ENCODE data around the gene CTSK.

Gene CTSK

DNA sequence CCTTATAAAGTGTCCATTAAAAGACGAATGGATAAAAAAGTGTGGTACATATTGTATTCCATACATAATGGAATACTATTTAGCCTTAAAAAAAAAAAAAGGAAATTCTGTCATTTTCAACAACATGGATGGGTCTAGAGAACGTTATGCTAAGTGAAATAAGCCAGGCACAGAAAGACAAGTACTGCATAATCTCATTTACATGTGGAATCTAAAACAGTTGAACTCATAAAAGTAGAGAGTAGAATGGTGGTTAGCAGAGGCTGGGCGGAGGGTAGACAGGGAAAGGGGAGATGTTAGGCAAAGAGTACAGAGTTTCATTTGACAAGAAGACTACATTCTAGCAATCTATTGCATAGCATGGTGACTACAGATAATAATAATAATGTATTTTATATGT, 45.0 kb downstream of the CTSK start:
- DNase-seq (ENCODE audit: low read depth in 1 of 2, low spot score in 1 of 2): no peak

DNA sequence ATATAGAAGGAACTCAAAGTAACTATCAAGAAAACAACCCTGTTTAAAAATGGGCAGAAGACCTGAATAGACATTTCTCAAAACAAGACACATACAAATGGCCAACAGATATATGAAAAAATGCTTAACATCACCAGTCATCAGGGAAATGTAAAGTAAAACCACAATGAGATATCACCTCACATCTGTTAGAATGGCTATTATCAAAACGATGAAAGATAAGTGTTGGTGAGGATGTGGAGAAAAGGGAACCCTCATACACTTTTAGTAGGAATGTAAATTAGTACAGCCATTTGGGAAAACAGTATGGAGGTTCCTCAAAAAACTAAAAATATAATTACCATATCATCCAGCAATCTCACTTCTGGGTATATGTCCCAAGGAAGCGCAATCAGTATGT, 45.5 kb downstream of the CTSK start:
- DNase-seq (ENCODE audit: low read depth in 1 of 2, low spot score in 1 of 2): no peak

DNA sequence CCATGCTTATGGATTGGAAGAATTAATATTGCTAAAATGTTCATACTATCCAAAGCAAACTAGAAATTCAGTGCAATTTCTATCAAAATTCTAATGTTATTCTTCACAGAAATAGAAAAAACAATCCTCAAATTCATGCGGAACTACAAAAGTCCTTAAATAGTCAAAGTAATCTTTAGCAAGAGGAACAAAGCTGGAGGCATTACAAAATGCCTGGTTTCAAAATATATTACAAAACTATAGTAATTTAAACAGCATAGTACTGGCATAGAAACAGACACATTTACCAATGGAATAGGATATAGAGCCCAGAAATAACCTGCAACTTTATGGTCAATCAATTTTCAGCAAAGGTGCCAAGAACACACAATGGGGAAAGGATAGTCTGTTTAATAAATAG, 46.3 kb downstream of the CTSK start:
- no peak for DNase-seq (ENCODE audit: low read depth in 1 of 2, low spot score in 1 of 2)

DNA sequence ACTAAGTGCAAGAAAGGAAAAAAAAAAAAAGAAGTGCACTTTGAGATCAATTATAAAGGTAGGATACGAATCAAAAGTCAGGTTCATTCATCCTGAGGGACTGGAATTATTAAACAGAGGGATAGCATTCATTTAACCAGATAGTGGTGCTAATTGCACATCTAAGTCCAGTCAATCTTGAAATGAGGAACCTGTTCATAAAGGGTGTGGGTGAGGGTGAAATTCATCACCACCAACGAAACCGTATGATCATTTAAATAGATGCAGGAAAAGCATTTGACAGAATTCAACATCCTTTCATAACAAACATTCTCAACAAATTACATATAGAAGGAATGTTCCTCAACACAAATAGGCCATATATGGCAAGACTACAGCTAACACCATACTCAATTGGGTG, 48.0 kb downstream of the CTSK start:
- no peak for DNase-seq (ENCODE audit: low read depth in 1 of 2, low spot score in 1 of 2)

DNA sequence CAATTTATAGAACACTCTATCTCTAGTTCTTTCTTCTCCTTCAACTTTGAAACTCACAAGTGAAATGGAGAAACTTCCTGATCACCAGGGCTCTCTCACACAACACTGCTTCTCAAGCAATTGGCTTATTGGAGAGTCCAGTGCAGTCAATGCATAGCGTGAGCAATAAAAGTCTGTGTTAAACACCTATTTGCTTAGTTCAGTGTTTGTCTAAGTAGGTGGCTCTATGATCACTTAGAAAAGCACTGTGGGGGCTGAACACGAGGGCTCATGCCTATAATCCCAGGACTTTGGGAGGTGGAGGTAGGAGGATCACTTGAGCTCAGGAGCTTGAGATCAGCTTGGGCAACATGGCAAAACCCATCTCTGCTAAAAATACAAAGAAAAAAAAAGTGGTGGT, 54.6 kb downstream of the CTSK start:
- no peak for DNase-seq (ENCODE audit: low read depth in 1 of 2, low spot score in 1 of 2)

DNA sequence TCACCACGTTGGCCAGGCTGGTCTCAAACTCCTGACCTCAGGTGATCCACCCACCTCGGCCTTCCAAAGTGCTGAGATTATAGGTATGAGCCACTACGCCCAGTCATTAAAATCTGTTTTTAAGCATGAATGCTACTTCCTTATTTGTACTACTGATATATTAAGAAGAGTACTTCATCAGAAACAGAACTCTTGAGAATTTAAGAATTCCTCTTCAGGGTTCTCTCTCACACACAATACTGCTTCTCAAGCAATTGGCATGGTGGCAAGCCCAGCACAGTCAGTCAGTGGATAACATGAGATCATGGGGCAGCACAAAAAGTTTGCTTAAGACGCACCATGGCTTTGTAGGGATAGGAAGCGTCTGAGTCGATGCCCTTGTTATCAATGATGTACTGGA, 56.6 kb downstream of the CTSK start:
- no peak for DNase-seq (ENCODE audit: low read depth in 1 of 2, low spot score in 1 of 2)

DNA sequence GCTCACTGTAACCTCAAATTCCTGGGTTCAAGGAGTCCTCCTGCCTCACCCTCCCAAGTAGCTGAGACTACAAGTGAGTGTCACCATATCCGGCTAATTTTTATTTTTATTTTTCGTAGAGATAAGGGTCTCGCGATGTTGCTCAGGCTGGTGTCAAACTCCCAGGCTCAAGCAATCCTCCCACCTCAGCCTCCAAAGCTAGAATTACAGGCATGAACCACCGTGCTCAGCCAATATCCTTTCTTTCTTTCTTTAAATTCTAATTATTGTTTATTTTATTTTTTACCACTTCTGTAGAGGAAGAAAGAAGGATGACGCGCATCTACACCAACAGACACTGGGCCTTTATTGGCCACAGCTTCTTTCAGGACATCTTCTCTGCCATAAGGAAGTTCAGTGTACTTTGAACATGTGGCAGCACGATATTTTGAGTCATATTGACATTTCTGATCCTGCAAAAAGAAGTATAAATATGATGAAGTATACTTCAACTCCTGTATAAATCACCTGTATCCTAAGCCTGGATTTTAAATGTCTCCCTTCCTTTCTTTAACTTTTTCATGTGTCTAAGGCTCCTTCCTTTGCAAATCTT, 58.2 kb downstream of the CTSK start:
- DNase-seq (ENCODE audit: low read depth in 1 of 2, low spot score in 1 of 2): no peak

DNA sequence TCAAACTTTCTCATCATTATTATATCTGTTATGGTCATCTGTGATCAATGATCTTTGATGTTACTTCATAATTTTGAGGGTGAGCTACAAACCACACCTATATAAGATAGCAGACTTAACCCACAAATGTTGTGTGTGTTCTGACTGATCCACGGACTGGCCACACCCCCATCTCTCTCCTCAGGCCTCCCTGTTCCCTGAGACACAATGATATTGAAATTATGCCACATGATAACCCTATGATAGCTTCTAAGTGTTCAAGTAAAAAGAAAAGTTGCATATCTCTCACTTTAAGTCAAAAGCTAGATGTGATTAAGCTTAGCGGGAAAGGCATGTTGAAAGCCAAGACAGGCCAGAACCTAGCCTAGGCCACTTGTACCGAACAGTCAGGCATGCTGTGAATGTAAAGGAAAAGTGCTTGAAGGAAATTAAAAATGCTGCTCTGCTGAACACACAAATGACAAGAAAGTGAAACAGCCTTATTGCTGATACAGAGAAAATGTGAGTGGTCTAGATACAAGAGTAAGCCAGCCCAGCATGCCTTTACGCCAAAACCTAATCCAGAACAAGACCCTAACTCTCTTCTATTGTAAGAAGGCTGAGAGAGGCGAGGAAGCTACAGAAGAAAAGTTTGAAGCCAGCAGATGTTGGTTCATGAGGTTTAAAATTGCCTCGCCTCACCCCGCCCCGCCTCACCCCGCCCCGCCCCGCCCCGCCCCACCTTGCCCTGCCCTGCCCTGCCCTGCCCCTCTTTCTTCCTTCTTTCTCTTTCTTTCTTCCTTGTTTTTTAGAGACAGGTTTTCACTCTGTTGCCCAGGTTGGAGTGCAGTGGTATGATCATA, 59.0 kb downstream of the CTSK start:
- no peak for DNase-seq (ENCODE audit: low read depth in 1 of 2, low spot score in 1 of 2)

Data from activated T-helper 1 cell treated with anti-CD3 and anti-CD28 coated beads, Interleukin-2, amount 50 U/mL, for 16 hours (primary cell).